GM19467 (cell line): ENCODE measurements around the gene OR6N2.

Source experiments
- ATAC-seq: cut with Tn5 transposase; IDR thresholded peaks from one replicate; pipeline ENCODE4 v1.9.1; 2021; ENCODE audit warnings: mild to moderate bottlenecking, moderate library complexity; ENCODE audit not compliant: unreplicated experiment

Gene OR6N2

DNA sequence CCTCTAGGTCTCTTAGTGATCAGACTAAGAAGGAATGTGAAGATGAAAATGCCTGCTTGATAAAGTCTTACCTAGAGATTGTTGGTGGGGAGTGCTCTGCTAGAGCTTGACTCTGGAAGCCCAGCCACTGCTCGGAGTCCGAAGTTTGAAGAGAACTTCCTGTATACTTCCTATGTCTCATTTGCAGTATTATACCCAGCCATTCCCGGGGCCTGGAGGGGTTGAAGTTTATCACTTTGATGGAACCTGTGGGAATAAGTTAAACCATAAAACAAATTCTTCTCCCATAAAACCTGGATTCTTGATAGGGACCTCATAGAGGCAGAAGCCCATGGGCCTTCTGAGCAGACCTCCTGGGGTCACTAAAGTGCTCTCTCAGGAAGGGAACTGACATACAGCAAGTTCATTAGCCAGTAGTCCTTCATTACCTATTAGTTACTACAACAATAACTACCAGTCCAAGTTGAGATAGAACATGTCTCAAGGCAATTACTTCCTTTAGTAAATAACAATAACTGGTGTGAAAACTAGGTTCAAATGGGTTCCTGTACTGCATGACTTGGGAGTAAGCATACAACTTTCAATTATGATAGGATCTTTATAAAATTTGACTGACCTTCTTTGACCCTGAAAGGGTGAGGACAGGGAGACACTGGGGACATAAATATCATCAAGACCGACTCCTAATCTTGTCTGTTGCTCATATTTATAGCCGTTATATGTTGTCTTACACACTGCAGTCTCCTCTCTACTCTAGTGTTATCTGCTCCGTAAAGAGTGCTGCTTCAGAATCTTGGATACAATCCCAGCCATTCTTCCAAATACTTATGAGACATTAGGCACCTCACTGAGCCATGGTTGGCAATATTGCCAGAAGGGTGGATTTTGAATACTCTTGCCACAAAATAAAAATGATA, 8.8 kb downstream of the OR6N2 start, which contains the start of gene OR6N1:
OR6N1 (minus strand) TSS at position 246 of the 917 bp plus-strand sequence. CDS start 5,513 bp downstream, outside the sequence.
- ATAC-seq = no peak

DNA sequence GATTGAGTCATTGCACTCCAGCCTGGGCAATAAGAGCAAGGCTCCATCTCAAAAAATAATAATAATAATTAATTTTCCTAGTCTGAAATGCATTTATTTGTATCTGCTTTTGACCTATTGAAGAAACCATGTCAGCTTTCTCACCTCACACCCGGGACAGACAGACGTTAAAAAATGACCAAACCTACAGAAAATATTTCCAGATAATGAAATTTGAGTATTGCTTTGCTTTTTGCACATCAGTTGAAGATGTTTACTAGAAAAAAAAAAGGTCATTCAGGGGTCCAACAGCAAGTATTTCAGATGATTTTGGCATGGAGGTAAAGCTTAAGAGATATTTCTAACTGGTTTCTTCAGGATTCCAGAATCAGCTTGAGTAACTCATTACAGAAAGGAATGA, 26.6 kb downstream of the OR6N2 start, which contains the start of gene OR6K6:
OR6K6 (plus strand) TSS at position 301 of the 400 bp plus-strand sequence. CDS start 168 bp downstream, outside the sequence.
- no peak for ATAC-seq

- no peak for ATAC-seq
These were observed 28.8 kb downstream of the OR6N2 start for GRCh38 chr1:158752155-158752712.

- no peak for ATAC-seq
These were observed 45.2 kb downstream of the OR6N2 start for GRCh38 chr1:158735848-158736247.

DNA sequence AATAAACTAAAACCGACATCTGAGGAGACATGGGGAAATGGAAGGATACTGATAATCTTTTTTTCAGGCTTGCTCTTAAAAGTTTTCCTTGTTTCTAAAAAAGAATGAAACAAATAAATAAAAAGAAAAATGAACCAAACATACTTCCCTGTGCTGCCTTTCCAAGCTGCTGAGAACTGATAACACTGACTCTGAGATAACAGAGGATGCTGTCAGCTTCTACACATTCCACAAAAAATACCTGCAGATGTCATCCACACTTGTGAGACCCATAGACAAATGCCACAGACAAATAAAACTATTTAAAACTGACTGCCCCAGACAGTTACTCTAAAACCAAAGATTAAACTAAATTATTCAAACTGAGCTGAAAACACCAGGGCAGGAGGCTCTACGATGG, 48.5 kb downstream of the OR6N2 start:
- ATAC-seq = no peak

GRCh38 chr1:158731707-158732106, 49.3 kb downstream of the OR6N2 start:
- ATAC-seq = no peak

DNA sequence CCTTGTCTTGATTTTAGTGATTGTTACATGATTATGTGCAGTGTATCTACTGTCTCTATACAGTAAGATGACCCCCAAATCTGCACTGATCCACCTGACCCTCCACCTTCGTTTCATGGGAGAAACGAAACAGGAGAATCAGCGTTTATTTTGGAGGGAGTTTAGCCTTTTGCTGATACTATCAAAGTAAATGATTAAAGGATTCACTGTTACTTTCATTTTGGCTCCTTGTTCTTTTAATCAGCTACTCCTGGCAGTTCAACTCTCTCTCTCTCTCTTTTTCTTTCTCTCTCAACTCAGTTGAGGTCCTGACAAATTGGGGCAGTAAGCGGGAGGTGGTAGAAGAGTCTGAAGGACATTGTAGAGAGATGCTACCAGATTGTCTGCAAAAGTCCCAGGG, 50.6 kb downstream of the OR6N2 start:
- ATAC-seq = no peak

GRCh38 chr1:158728510-158729225, 52.3 kb downstream of the OR6N2 start:
- no peak for ATAC-seq

DNA sequence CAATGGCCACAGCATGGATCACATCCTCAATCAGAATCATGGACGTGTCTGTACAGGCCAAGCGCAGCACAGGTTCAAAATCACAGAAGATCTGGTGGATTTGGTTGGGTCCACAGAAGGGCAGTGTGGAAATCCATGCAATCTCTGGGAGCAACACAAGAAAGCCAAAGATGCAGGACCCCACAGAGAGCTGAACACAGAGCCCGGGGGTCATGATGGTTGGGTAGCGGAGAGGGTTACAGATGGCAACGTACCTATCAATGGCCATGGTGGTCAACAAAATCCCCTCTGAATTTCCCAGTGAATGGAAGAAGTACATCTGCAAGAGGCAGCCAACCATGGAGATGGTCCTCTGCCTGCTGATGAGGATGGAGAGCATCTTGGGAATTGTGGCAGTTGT, 56.6 kb downstream of the OR6N2 start:
- no peak for ATAC-seq
